HL-60 (cell line): ENCODE measurements around the gene ROR1.

Source experiments
- GABPA ChIP-seq: IDR thresholded peaks from 2 replicates; pipeline ENCODE4 v1.6.1; 2012; ENCODE audit warnings: low read depth
- POLR2AphosphoS5 ChIP-seq: IDR thresholded peaks from 2 replicates; pipeline ENCODE4 v1.6.1; 2012; ENCODE audit warnings: low read depth
- REST ChIP-seq: IDR thresholded peaks from 2 replicates; pipeline ENCODE4 v1.6.1; 2012; ENCODE audit warnings: low read depth; ENCODE audit not compliant: insufficient replicate concordance
- TF ChIP-seq, protein P1 (sequence below): IDR thresholded peaks from one replicate; pipeline ENCODE4 v1.5.1; 2011; ENCODE audit warnings: low read length, control low read depth, inconsistent platforms; ENCODE audit not compliant: insufficient read depth

GRCh38 chr1:63901094-63901493 is 127.3 kb downstream of the ROR1 start:
- TF ChIP-seq REST: no peak
- TF ChIP-seq, protein P1, sequence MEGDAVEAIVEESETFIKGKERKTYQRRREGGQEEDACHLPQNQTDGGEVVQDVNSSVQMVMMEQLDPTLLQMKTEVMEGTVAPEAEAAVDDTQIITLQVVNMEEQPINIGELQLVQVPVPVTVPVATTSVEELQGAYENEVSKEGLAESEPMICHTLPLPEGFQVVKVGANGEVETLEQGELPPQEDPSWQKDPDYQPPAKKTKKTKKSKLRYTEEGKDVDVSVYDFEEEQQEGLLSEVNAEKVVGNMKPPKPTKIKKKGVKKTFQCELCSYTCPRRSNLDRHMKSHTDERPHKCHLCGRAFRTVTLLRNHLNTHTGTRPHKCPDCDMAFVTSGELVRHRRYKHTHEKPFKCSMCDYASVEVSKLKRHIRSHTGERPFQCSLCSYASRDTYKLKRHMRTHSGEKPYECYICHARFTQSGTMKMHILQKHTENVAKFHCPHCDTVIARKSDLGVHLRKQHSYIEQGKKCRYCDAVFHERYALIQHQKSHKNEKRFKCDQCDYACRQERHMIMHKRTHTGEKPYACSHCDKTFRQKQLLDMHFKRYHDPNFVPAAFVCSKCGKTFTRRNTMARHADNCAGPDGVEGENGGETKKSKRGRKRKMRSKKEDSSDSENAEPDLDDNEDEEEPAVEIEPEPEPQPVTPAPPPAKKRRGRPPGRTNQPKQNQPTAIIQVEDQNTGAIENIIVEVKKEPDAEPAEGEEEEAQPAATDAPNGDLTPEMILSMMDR: no peak
- TF ChIP-seq GABPA: no peak
- no peak for TF ChIP-seq POLR2AphosphoS5
